Urinary bladder (tissue), 4 donors: ENCODE measurements around the gene RBBP4. TPM values are rescaled to one million over a fixed set of nuclear protein-coding genes. Genes with fewer than 3 reads are reported as not detected.
"Not testable (repeated sequence)": the region's sequence is repeated elsewhere in the genome, so short reads cannot be mapped to it uniquely, and the experiment has no call there.

Source experiments
- DNase-seq: peaks from one replicate; pipeline ENCODE4 v3.0.0-alpha.2; 2015; ENCODE audit errors: extremely low spot score
- H3K27ac ChIP-seq: one replicate; pipeline ENCODE4 v1.5.1; 2013; ENCODE audit warnings: low read depth, mild to moderate bottlenecking, moderate library complexity
- H3K36me3 ChIP-seq: one replicate; pipeline ENCODE4 v1.6.1; 2013; ENCODE audit warnings: mild to moderate bottlenecking, moderate library complexity; ENCODE audit not compliant: insufficient read depth
- H3K4me1 ChIP-seq: one replicate; pipeline ENCODE4 v1.6.1; 2013; ENCODE audit warnings: mild to moderate bottlenecking, moderate library complexity; ENCODE audit not compliant: insufficient read depth
- H3K4me3 ChIP-seq: one replicate; pipeline ENCODE4 v1.5.1; 2013; ENCODE audit warnings: low read depth, low read length
- WGBS: extraction: QIAGEN DNeasy Blood & Tissue Kit; methylation state at CpG from one replicate; pipeline ENCODE4 v1.1.7; 2013; 5-methylcytosine and 5-hydroxymethylcytosine counted together
- polyA plus RNA-seq: library from polyadenylated mRNA; stranded (reverse); fragments of 200-250 nt; gene quantifications from one replicate; pipeline ENCODE4 v1.2.3, GENCODE V29; 2013
- total RNA-seq: library from RNA; depleted of rRNA; stranded (reverse); fragments of >200 nt; gene quantifications from one replicate; pipeline ENCODE4 v1.2.3, GENCODE V29; 2014
- donor health status: healthy with polysubstance abuse.
- donor health status: healthy.

The RBBP4 gene
- total and polyA plus RNA-seq, 2 donors, result 82.6 to 151 TPM

GRCh38 chr1:32652244-32652962 is 1.4 kb downstream of the RBBP4 start:
- H3K4me1 ChIP-seq, result no peaks in the 10 kb centered on the region
- no peak overlapping the region for H3K27ac ChIP-seq
- WGBS, result 84% methylated on average over 16 of the region's 16 CpGs
- no peak for DNase-seq
- H3K36me3 ChIP-seq, result peaks cover 6% of the 10 kb centered on the region
- H3K4me3 ChIP-seq, result no peak overlapping the region

GRCh38 chr1:32659581-32659980 is 8.6 kb downstream of the RBBP4 start:
- Histone ChIP-seq H3K4me1 (no peaks in the 10 kb centered on the region), H3K4me3 (no peak overlapping the region), H3K27ac (no peak overlapping the region), H3K36me3 (peaks cover 7% of the 10 kb centered on the region)
- no peak for DNase-seq
- WGBS, result 95% methylated on average over 1 of the region's 1 CpG

GRCh38 chr1:32665915-32666314 is 14.9 kb downstream of the RBBP4 start:
- 29% methylated on average over 1 of the region's 1 CpG for WGBS
- DNase-seq, result no peak

GRCh38 chr1:32666901-32667566 is 16.0 kb downstream of the RBBP4 start:
- peaks cover 10% of the 10 kb centered on the region for H3K36me3 ChIP-seq
- no peak overlapping the region for H3K27ac ChIP-seq
- H3K4me1 ChIP-seq, result no peaks in the 10 kb centered on the region
- DNase-seq, result no peak
- no peak overlapping the region for H3K4me3 ChIP-seq
- 82% methylated on average over 12 of the region's 12 CpGs for WGBS

More at GRCh38 chr1:32665915-32666314, 14.9 kb downstream of the RBBP4 start:
- Histone ChIP-seq H3K4me1 (no peaks in the 10 kb centered on the region), H3K36me3 (peaks cover 11% of the 10 kb centered on the region), H3K4me3 (no peak overlapping the region), H3K27ac (no peak overlapping the region)

- H3K4me1 ChIP-seq, DNase-seq, H3K36me3 ChIP-seq, H3K4me3 ChIP-seq, H3K27ac ChIP-seq: not testable (repeated sequence)
- 95% methylated on average over 5 of the region's 5 CpGs for WGBS
These were observed 17.7 kb downstream of the RBBP4 start for GRCh38 chr1:32668716-32669115.

GRCh38 chr1:32676945-32677344 is 25.9 kb downstream of the RBBP4 start:
- no peak for DNase-seq
- no peak overlapping the region for H3K27ac ChIP-seq
- 49% methylated on average over 3 of the region's 3 CpGs for WGBS
- no peaks in the 10 kb centered on the region for H3K4me1 ChIP-seq
- H3K36me3 ChIP-seq, result peaks cover 7% of the 10 kb centered on the region
- H3K4me3 ChIP-seq, result no peak overlapping the region

GRCh38 chr1:32679993-32680392 is 29.0 kb downstream of the RBBP4 start:
- not testable (repeated sequence) for H3K36me3 ChIP-seq, H3K4me1 ChIP-seq, DNase-seq, H3K4me3 ChIP-seq, H3K27ac ChIP-seq
- WGBS, result 87% methylated on average over 4 of the region's 4 CpGs

- 82% methylated on average over 1 of the region's 1 CpG for WGBS
- no peak overlapping the region for H3K4me3 ChIP-seq
- H3K4me1 ChIP-seq, result no peaks in the 10 kb centered on the region
- no peak for DNase-seq
- H3K27ac ChIP-seq, result no peak overlapping the region
- H3K36me3 ChIP-seq, result peaks cover 3% of the 10 kb centered on the region
These were observed 29.6 kb downstream of the RBBP4 start for GRCh38 chr1:32680642-32681041.

- no peaks in the 10 kb centered on the region for H3K4me1 ChIP-seq
- WGBS, result 28% methylated on average over 2 of the region's 2 CpGs
- no peak overlapping the region for H3K4me3 ChIP-seq
- H3K27ac ChIP-seq, result no peak overlapping the region
- no peak for DNase-seq
- H3K36me3 ChIP-seq, result no peaks in the 10 kb centered on the region
These were observed 30.5 kb downstream of the RBBP4 start for GRCh38 chr1:32681509-32681908.

GRCh38 chr1:32681999-32682398 is 31.0 kb downstream of the RBBP4 start:
- DNase-seq, result no peak
- H3K4me1 ChIP-seq, result no peaks in the 10 kb centered on the region
- H3K36me3 ChIP-seq, result no peaks in the 10 kb centered on the region
- 67% methylated on average over 3 of the region's 3 CpGs for WGBS
- no peak overlapping the region for H3K4me3 ChIP-seq
- no peak overlapping the region for H3K27ac ChIP-seq

GRCh38 chr1:32683397-32683796 is 32.4 kb downstream of the RBBP4 start:
- no peak for DNase-seq
- no peak overlapping the region for H3K4me3 ChIP-seq
- WGBS, result 78% methylated on average over 3 of the region's 3 CpGs
- no peaks in the 10 kb centered on the region for H3K36me3 ChIP-seq
- H3K27ac ChIP-seq, result no peak overlapping the region
- H3K4me1 ChIP-seq, result no peaks in the 10 kb centered on the region

GRCh38 chr1:32684167-32684811 is 33.3 kb downstream of the RBBP4 start:
- 30% methylated on average over 2 of the region's 2 CpGs for WGBS
- Histone ChIP-seq H3K36me3 (no peaks in the 10 kb centered on the region), H3K4me1 (no peaks in the 10 kb centered on the region), H3K27ac (peak overlapping the region; percentile 81), H3K4me3 (no peak overlapping the region)
- DNase-seq, result peak; percentile 66

- WGBS, result 67% methylated on average over 2 of the region's 2 CpGs
- Histone ChIP-seq H3K4me3 (no peak overlapping the region), H3K4me1 (no peaks in the 10 kb centered on the region), H3K27ac (no peak overlapping the region), H3K36me3 (no peaks in the 10 kb centered on the region)
- DNase-seq, result no peak
These were observed 34.5 kb downstream of the RBBP4 start for GRCh38 chr1:32685498-32685897.

- WGBS, result 98% methylated on average over 2 of the region's 2 CpGs
- no peaks in the 10 kb centered on the region for H3K4me1 ChIP-seq
These were observed 35.4 kb downstream of the RBBP4 start for GRCh38 chr1:32686387-32686786.

More at GRCh38 chr1:32686387-32686786, 35.4 kb downstream of the RBBP4 start:
- Histone ChIP-seq H3K4me3 (no peak overlapping the region), H3K36me3 (no peaks in the 10 kb centered on the region), H3K27ac (no peak overlapping the region)
- DNase-seq, result no peak
